Duodenal mucosa (tissue), 2 donors: Measurements from ENCODE around the gene HIF1AN.

Source experiments
- H3K27ac ChIP-seq: one replicate; pipeline ENCODE4 v1.7.0; 2013; ENCODE audit warnings: low read depth, low read length
- H3K27me3 ChIP-seq, 2 donors: one replicate each; pipeline ENCODE4 v1.7.0; 2013; ENCODE audit warnings: low read length in 2 of 2, control low read depth in 1 of 2; ENCODE audit not compliant: insufficient read depth in 2 of 2, control insufficient read depth in 1 of 2
- H3K36me3 ChIP-seq, 2 donors: one replicate each; pipeline ENCODE4 v1.7.0; 2013; ENCODE audit warnings: low read length in 2 of 2, control low read depth in 1 of 2; ENCODE audit not compliant: insufficient read depth in 2 of 2, control insufficient read depth in 1 of 2
- H3K4me1 ChIP-seq, 2 donors: one replicate each; pipeline ENCODE4 v1.7.0; 2013; ENCODE audit warnings: low read length in 2 of 2, control low read depth in 1 of 2; ENCODE audit not compliant: insufficient read depth in 2 of 2, control insufficient read depth in 1 of 2
- H3K4me3 ChIP-seq, 2 donors: one replicate each; pipeline ENCODE4 v1.7.0; 2013; ENCODE audit warnings: low read length in 2 of 2, low read depth in 1 of 2
- H3K9ac ChIP-seq, 2 donors: one replicate each; pipeline ENCODE4 v1.7.0; 2013; ENCODE audit warnings: low read length in 2 of 2, low read depth in 1 of 2
- H3K9me3 ChIP-seq, 2 donors: one replicate each; pipeline ENCODE4 v1.7.0; 2013; ENCODE audit warnings: low read length in 2 of 2, control low read depth in 1 of 2; ENCODE audit not compliant: control insufficient read depth in 1 of 2

The HIF1AN gene

DNA sequence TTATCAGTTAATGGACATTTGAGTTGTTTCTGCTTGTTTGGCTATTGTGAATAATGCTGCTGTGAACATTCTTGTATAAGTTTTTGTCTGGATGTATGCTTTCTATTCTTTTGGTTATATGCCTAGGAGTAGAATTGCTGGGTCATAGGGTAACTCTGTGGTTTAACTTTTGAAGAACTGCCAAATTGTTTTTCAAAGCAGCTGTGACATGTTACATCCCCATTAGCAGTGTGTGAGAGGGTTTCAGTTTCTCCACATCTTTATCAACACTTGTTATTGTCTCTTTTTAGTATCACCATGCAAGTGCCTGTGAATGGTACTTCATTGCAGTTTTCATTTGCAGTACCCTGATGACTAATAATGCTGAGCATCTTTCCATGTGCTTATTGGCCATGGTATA lies 4.0 kb upstream of the HIF1AN start:
- H3K9me3 ChIP-seq, result no peaks in the 10 kb centered on the region

DNA sequence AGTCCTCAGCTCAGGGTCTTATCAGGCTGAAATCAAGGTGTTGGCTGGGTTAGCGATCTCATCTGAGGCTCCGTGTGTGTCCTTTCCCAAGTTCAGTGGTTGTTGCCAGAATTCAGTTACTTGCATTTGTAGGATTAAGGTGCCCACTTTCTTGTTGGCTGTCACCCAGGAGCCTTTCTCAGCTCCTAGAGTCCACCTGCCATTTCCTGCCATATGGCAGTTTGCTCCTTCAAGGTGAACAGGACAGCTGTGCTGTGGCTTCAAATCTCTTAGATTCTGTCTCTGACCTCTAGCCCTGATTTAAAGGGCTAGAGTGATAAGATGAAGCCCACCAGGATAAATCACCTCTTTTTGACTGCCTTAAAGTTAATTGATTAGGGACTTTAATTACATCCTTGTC lies 1.0 kb upstream of the HIF1AN start:
- Histone ChIP-seq H3K9me3 (no peaks in the 10 kb centered on the region), H3K36me3 (peaks cover 4 to 17% of the 10 kb centered on the region in 2 donors), H3K27ac (no peak overlapping the region), H3K4me3 (no peak overlapping the region), H3K9ac (no peak overlapping the region), H3K27me3 (no peaks in the 10 kb centered on the region), H3K4me1 (peaks cover 21% of the 10 kb centered on the region in 2 donors)

More for the DNA sequence above, 4.0 kb upstream of the HIF1AN start:
- Histone ChIP-seq H3K4me1 (peaks cover 23 to 27% of the 10 kb centered on the region in 2 donors), H3K4me3 (no peak overlapping the region), H3K9ac (no peak overlapping the region), H3K36me3 (peaks cover 2 to 5% of the 10 kb centered on the region in 2 donors), H3K27ac (no peak overlapping the region), H3K27me3 (no peaks in the 10 kb centered on the region)

DNA sequence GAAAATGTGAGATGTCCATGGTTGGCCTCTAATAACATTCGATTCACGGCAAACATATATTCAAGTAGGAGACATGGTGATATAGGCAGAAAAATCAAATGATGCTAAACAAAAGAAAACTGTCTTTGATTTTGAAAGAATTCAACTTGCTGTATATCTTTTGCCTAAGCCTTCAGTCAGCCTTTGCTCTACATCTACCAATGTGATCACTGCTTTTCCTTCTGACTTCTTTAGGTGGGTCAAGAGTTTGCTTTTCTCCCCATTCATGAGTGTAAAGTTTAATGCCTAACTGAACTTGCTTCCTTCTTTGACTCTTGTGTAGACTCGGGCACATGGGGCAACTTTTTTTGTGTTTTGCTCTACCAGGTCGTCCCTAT lies 417 bp upstream of the HIF1AN start:
- H3K9ac ChIP-seq, result no peak overlapping the region
- no peak overlapping the region for H3K27ac ChIP-seq
- peaks cover 17 to 18% of the 10 kb centered on the region in 2 donors for H3K4me1 ChIP-seq
- no peaks in the 10 kb centered on the region for H3K9me3 ChIP-seq
- H3K4me3 ChIP-seq, result peak overlapping the region; percentile 89 to 90
- H3K36me3 ChIP-seq, result peaks cover 4 to 21% of the 10 kb centered on the region in 2 donors
- no peaks in the 10 kb centered on the region for H3K27me3 ChIP-seq

DNA sequence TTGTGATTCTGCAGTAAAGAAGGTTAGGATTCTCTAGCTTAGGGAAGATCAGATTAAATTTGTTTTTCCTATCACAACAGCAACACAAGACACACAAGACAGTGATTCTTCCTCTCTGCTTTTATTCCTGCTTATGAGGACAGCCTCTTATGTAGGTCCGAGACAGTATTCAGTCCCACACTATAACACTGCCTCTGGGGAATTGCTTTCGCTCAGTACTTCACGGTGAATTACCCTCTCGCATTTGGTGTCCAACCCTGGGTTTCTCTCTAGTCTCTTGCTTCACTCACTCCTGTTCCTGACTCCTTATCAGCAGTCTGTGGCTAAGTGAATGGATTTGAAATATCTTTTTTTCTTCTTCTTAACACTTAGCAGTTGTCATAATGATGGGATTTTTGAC lies 1.7 kb downstream of the HIF1AN start:
- peaks cover 10 to 35% of the 10 kb centered on the region in 2 donors for H3K36me3 ChIP-seq
- H3K9me3 ChIP-seq, result no peaks in the 10 kb centered on the region
- peaks cover 16 to 17% of the 10 kb centered on the region in 2 donors for H3K4me1 ChIP-seq
- H3K9ac ChIP-seq, result no peak overlapping the region
- no peaks in the 10 kb centered on the region for H3K27me3 ChIP-seq
- no peak overlapping the region for H3K27ac ChIP-seq
- H3K4me3 ChIP-seq, result no peak overlapping the region

DNA sequence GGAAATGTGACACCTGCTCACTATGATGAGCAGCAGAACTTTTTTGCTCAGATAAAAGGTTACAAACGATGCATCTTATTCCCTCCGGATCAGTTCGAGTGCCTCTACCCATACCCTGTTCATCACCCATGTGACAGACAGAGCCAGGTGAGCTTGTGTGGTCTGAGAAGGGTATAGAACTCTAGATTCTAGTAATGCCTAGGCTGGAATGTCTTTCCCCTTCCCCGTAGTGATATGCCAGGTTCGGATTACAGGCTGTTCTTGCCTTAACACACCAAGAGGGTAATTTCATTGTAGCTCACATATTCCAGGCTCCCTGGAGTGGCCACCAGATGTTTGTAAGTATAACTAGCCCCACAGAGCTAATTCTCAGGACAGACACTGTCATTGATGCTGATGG lies 9.2 kb downstream of the HIF1AN start:
- no peak overlapping the region for H3K9ac ChIP-seq
- no peaks in the 10 kb centered on the region for H3K4me1 ChIP-seq
- H3K27me3 ChIP-seq, result no peaks in the 10 kb centered on the region
- peaks cover 48 to 85% of the 10 kb centered on the region in 2 donors for H3K36me3 ChIP-seq
- H3K4me3 ChIP-seq, result no peak overlapping the region
- no peaks in the 10 kb centered on the region for H3K9me3 ChIP-seq
- H3K27ac ChIP-seq, result no peak overlapping the region

DNA sequence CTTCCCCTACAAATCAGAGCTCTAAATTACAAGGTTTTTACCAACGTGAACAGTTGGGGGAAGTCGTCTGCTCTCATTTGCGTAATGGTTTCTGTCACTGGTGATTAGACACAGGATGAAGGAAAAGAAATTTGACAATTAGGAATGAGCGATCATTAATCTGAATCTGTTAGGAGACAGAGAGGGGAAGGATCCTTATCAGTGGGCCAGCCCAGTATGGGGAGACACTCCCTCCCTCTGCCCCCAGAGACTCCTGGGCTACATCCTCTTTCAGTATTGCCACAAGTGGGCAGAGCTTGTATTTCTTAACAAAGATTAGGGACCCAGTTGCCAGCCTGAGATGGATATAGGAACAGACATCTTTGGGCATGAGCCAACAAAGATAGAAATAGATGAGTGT lies 15.5 kb downstream of the HIF1AN start:
- Histone ChIP-seq H3K4me3 (no peak overlapping the region), H3K27me3 (no peaks in the 10 kb centered on the region), H3K9me3 (no peaks in the 10 kb centered on the region), H3K9ac (no peak overlapping the region), H3K36me3 (peaks cover 26 to 43% of the 10 kb centered on the region in 2 donors), H3K27ac (no peak overlapping the region), H3K4me1 (peaks cover 9 to 10% of the 10 kb centered on the region in 2 donors)

DNA sequence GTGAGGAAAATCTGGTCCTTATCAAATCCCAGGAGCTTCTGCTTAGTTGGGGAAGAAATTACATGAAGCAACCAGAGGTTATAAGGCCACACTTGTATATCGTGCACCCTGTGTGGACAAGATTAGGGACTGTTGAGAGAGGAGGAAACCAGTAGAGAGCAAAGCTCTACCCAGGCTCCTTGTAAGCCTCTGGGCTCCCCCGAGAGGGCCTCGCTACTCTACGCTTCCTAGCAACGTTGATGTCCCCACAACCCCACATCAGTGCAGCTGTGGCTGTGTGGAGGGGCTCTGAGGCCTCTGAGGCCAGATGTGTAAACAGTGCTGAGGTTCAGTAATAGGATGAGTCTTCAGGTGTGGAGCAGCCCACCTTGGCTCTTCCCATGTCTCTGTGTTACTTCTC lies 16.0 kb downstream of the HIF1AN start:
- Histone ChIP-seq H3K9me3 (no peaks in the 10 kb centered on the region), H3K36me3 (peaks cover 26 to 46% of the 10 kb centered on the region in 2 donors), H3K4me3 (no peak overlapping the region), H3K27me3 (no peaks in the 10 kb centered on the region), H3K27ac (no peak overlapping the region), H3K4me1 (peaks cover 9 to 10% of the 10 kb centered on the region in 2 donors), H3K9ac (no peak overlapping the region)

DNA sequence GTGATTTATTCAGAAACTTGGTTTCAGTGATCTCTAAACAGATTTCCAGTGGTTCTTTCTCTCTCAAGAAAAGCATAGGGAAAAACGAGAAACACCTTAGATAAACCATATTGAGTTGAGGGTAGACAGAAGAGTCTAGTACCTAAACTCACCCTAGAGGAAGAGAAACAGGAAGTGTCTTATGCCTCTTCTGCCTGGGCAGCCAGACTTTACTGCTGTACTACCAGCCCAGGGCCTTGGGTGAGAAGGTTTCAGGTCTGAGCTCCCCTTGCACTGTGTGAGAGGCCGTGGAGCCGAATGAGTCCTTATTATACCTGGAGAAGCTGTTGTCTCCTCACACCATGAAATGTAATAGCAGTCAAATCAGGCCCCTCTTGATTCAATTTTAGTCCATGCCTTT lies 18.2 kb downstream of the HIF1AN start:
- H3K36me3 ChIP-seq, result peaks cover 13 to 36% of the 10 kb centered on the region in 2 donors
- no peak overlapping the region for H3K27ac ChIP-seq
- no peak overlapping the region for H3K9ac ChIP-seq
- no peaks in the 10 kb centered on the region for H3K27me3 ChIP-seq
- peaks cover 9 to 10% of the 10 kb centered on the region in 2 donors for H3K4me1 ChIP-seq
- H3K9me3 ChIP-seq, result no peaks in the 10 kb centered on the region
- no peak overlapping the region for H3K4me3 ChIP-seq

DNA sequence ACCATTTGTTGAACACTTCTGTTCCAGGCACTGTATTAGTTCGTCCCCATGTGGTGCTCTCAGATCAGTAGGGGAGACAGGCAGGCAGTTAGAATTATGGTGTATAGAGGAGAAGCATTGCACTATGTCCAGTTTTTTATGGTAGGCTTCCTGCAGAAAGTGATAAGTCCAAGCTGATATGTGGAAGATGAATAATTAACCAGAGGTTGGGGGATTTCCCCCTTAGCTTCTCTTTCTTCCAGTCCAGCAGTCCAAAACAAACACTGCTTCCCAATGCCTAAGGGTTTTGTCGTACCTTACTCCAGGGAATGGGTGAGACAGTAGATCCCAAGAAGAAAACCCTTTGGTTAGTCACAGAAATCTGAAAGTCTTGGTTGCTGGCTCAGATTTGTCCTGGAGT lies 19.2 kb downstream of the HIF1AN start:
- H3K4me3 ChIP-seq, result no peak overlapping the region
- no peak overlapping the region for H3K9ac ChIP-seq
- no peaks in the 10 kb centered on the region for H3K27me3 ChIP-seq
- H3K9me3 ChIP-seq, result no peaks in the 10 kb centered on the region
- H3K4me1 ChIP-seq, result peaks cover 9 to 10% of the 10 kb centered on the region in 2 donors
- H3K36me3 ChIP-seq, result peaks cover 5 to 27% of the 10 kb centered on the region in 2 donors
- H3K27ac ChIP-seq, result no peak overlapping the region

DNA sequence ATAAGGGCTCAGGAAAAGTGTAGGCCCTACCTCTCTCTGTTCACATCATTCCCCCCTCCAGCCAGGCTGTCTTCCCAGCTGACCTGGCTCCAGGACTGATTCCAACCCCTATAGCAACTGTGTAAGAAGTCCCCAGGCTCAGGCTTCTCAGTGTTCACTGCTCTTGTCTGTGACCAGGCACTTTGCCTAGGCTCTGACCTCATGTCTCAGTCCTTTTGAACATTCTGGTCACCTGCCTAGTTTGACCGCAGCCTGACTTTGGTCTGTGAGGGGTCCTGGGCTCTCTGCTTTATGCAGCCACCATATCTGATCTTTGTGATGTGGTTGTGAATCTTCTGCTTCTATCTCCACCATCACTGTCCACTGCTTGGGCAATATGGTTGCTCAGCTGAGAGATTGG lies 24.5 kb downstream of the HIF1AN start:
- Histone ChIP-seq H3K4me1 (peaks cover 4 to 7% of the 10 kb centered on the region in 2 donors), H3K27ac (no peak overlapping the region), H3K4me3 (no peak overlapping the region), H3K9ac (no peak overlapping the region), H3K9me3 (no peaks in the 10 kb centered on the region), H3K27me3 (peaks cover 21 to 27% of the 10 kb centered on the region in 2 donors), H3K36me3 (peaks cover 0 to 15% of the 10 kb centered on the region in 2 donors)

DNA sequence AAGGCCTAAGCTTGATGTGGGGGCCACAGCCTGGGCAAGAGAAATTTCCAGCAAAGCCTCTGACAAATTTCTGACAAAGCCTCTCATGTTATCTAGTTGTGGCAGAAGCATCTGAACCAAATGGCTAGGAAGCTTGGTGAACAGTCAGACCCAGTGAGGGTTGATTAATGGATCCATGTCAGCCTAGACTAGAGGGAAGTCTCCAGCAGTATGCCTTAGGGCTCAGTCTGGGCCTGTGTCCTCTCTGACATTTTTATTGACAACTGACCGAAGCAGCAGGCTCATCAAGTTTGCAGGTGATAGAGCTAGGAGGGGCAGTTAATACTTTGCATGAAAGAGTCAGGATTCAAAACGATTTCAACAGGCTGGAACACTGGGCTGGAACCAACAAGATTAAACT lies 25.3 kb downstream of the HIF1AN start:
- H3K4me1 ChIP-seq, result peaks cover 4% of the 10 kb centered on the region in 2 donors
- no peak overlapping the region for H3K4me3 ChIP-seq
- no peaks in the 10 kb centered on the region for H3K9me3 ChIP-seq
- no peak overlapping the region for H3K9ac ChIP-seq
- peaks cover 27 to 33% of the 10 kb centered on the region in 2 donors for H3K27me3 ChIP-seq
- H3K27ac ChIP-seq, result no peak overlapping the region
- peaks cover 0 to 15% of the 10 kb centered on the region in 2 donors for H3K36me3 ChIP-seq
